NCI-H2107 treated with DMSO at 0.1 percent for 48 hours (cell line): ENCODE data around the gene TMEM18.

Experiments used
- DNase-seq: peaks from one replicate; lab custom pipeline; 2025; ENCODE audit not compliant: unreplicated experiment; lab: John Stamatoyannopoulos, UW

TMEM18 gene

DNA sequence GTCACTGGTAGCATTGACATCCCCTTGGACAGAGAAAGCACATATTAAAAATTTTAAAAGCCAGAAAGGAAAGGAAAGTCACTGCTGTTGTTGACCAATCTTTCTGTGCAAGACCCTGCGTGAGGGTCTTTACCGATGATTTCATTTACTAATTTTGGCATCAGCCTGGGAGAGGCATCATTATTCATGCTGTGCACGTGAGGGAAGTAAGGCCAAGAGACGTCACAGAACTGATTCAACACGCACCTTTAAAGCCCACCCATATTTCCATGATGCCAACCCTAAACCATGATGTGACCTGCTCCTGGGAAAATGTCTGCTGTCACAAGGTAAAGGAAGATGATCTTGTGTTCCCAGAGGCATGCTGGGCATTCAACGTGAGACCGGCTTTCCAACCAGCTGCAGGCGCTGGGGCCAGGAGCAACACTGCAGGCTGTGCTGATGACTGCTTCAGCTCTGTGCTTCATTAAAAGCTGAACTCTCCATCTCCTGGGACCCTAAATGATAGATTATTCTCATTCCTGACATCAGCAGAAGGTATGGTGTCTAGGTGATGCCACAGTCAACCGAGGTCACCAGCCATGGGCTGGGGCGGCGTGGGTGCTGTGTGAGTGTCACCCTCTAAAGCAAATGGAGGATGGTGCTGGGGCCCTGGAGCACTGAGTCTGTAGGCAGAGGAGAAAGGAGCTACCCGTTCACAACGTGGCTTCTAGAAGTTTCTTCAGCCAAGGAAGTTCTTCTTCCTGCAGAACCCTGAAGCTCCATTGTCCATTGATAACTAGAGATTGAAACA, 53.9 kb downstream of the TMEM18 start:
- no peak for DNase-seq

DNA sequence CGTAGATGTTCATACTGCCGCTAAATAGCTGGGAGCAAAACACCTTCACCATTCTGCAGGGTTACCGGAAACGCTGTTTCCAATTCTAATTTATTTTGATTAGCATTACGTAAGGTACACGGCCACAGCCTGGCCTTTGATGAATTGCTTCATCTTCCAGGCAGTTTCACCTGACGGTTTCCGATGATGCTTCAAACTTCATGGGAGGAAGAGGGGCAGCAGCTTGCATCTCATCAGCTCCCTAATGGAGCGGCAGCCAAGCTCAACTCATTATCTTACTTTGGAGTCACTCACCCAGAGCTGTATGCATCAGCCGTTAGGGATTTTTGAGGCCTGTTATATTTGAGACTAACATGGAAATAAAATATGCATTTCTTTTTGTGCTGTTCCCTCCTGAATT, 54.8 kb downstream of the TMEM18 start:
- DNase-seq: no peak

DNA sequence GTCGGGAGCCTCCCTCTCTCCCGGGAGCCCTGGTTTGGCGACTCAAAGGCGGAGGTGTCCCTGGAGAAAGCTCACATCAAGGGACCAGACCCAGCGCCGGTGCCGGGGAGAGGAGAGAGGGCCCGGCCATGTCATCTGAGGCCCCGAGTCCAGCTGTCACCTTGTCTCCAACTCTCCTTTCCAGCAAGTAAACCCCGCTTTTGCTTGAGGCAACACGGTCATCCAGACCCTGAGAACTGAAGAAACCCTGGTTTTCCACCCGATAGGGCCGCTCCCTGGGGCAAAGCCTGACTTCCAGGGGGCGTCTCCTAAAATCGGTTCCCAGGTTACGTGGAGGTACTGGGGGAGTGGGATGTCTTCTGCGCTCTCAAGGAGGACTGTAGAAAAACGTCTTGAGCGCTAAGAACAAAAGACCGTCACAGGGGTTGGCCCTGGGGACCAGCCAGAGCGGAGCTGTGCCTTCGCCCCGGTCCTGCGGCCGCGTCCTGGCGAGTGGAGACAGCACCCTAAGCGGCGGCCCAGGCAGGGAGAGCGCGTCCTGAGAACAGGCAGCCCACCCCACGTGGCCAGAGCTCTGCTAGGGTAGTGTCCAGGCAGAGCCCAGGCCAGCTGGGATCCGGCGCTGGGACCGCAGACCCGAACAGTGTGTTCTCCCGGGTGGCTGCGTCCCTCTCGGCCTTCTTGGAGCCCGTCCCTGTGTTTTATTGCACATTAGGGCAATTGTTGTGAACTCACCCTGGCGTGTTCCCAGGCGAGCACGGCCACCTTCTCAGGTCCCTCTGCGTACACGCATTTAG, 55.7 kb downstream of the TMEM18 start:
- DNase-seq: no peak

GRCh38 chr2:620471-621302, 56.5 kb downstream of the TMEM18 start:
- no peak for DNase-seq

DNA sequence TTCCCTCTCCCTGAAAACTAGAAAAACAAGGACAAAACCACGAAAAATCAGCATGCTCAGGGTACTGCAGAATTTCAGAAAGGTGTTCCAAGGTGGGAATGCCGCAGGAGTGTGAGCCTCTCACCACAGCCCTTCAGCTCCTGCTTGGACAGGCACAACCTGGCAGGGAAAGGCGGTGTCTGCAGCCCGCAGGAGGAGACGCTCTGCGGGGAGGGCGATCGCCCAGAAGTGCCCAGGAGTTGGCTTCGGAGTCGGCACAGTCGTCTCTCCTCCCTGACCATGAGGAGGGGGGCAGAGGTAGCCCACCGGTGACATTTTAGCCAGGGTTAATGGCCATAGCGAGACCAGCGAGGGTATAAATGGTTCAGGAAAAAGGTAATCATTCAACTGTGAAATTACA, 57.2 kb downstream of the TMEM18 start:
- no peak for DNase-seq

DNA sequence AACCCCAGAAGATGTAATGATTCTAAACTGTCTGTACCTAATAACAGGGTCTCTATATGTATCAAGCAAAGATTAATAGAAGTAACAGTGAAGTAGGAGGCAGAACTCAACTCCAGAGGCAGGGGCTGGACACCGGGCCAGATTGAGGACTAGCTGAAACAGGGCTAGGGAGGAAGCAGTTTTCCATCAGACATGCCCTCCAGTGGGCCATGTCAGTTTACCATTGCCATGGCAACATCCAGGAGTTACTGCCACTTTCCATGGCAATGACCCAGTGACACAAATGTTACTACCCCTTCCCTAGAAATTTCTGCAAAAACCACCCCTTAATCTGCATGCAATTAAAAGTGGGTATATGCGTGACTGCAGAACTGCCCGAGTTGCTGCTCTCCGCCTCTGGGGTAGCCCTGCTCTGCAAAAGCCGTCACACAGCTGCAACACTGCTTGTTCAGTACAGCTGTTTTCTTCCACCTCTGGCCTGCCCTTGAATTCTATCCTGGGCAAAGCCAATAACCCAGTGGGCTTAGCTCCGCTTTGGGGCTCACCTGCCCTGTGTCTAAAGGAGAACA, 58.7 kb downstream of the TMEM18 start:
- DNase-seq: no peak

DNA sequence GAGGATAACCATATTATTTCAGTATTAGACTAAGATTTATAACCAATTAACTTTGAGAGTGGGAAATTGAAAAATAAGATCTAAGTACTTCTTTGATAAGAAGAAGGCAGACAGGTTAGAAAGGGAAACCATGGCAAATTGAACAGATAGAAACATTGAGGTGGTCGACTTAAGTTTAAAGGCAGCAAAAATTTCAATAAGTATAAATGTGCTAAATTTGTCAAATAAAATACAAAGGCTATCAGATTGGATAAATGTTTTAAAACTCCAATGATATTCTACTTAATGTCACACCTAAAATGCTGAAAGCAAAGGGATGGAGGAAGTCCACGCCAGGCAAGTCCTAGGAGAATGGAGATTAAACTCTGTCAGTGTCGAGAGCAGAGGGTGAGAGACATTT, 59.2 kb downstream of the TMEM18 start:
- no peak for DNase-seq
